Liver (tissue), 3 donors: ENCODE results near the gene PLPP4.

Experiments used
- TAF1 ChIP-seq: conservative IDR thresholded peaks from 2 replicates; pipeline ENCODE4 v1.6.1; 2016; ENCODE audit warnings: antibody characterized with exemption, mild to moderate bottlenecking
- TF ChIP-seq, protein P1 (sequence below): fragments of 150-350 bp; IDR thresholded peaks from 2 replicates; pipeline ENCODE4 v1.5.1; 2017; ENCODE audit warnings: improper control_type of control experiment, low read depth, low read length; ENCODE audit not compliant: missing input control
- donor health status: healthy.
- donor health status: healthy.

DNA sequence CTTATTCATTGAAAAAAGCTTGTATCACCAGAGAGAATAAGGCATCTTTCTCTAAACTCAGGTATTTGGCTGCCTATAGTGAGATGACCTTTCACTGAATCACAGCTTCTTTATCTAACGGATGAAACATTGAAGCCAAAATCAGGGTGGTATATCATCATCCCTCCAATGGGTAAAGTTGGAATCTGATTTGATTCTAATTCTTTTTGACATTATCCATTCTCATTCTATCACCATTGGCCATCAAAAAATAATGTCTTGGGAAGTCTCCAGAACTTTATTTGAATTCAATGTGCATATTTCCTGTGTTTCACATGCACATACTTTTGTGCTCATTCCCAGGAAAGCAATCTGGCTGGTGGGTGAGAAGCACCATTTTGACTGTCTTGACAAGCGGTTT is 95.2 kb downstream of the PLPP4 start:
- TF ChIP-seq, protein P1, sequence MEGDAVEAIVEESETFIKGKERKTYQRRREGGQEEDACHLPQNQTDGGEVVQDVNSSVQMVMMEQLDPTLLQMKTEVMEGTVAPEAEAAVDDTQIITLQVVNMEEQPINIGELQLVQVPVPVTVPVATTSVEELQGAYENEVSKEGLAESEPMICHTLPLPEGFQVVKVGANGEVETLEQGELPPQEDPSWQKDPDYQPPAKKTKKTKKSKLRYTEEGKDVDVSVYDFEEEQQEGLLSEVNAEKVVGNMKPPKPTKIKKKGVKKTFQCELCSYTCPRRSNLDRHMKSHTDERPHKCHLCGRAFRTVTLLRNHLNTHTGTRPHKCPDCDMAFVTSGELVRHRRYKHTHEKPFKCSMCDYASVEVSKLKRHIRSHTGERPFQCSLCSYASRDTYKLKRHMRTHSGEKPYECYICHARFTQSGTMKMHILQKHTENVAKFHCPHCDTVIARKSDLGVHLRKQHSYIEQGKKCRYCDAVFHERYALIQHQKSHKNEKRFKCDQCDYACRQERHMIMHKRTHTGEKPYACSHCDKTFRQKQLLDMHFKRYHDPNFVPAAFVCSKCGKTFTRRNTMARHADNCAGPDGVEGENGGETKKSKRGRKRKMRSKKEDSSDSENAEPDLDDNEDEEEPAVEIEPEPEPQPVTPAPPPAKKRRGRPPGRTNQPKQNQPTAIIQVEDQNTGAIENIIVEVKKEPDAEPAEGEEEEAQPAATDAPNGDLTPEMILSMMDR: no peak
- no peak for TF ChIP-seq TAF1
